Gastroesophageal sphincter (tissue), 3 donors: ENCODE measurements around the gene SBNO1.

Experiments
- POLR2A ChIP-seq, 2 donors: fragments of 450-650 bp; IDR thresholded peaks; one replicate each; pipeline ENCODE4 v1.6.1; 2017; ENCODE audit warnings: antibody characterized with exemption in 2 of 2, mild to moderate bottlenecking in 2 of 2, moderate library complexity in 1 of 2
- TF ChIP-seq, protein P1 (sequence below), 4 experiments: fragments of 200-600 bp in 2 of 4; fragments of 450-650 bp in 2 of 4; sonication (generic) in 1 of 4; IDR thresholded peaks; one replicate each; pipeline ENCODE4 v1.5.1; 2017 to 2019; ENCODE audit warnings: antibody characterized with exemption in 4 of 4, mild to moderate bottlenecking in 2 of 4, moderate library complexity in 2 of 4

DNA sequence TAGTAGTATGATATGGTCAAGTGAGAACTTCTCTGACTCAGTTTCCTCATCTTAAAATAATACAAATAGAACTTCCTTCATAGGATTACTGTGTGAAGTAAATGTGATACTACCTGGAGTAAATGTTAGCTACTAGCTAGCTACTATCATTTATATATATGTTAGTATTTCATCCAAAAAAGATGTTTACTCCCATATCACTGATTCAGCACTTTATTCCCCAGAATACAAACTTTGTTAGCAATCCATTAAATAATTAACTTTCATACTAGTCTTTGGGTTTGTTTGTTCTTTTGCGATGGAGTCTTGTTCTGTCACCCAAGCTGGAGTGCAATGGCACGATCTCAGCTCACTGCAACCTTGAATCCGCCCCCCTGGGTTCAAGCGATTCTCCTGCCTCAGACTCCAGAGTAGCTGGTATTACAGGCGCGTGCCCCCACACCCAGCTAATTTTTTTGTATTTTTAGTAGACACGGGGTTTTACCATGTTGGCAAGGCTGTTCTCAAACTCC is 8.4 kb downstream of the SBNO1 start:
- no peak for TF ChIP-seq POLR2A (IDR thresholded peaks at IDR 0.05)
- TF ChIP-seq, protein P1, sequence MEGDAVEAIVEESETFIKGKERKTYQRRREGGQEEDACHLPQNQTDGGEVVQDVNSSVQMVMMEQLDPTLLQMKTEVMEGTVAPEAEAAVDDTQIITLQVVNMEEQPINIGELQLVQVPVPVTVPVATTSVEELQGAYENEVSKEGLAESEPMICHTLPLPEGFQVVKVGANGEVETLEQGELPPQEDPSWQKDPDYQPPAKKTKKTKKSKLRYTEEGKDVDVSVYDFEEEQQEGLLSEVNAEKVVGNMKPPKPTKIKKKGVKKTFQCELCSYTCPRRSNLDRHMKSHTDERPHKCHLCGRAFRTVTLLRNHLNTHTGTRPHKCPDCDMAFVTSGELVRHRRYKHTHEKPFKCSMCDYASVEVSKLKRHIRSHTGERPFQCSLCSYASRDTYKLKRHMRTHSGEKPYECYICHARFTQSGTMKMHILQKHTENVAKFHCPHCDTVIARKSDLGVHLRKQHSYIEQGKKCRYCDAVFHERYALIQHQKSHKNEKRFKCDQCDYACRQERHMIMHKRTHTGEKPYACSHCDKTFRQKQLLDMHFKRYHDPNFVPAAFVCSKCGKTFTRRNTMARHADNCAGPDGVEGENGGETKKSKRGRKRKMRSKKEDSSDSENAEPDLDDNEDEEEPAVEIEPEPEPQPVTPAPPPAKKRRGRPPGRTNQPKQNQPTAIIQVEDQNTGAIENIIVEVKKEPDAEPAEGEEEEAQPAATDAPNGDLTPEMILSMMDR (IDR thresholded peaks at IDR 0.05): no peak
